Right renal cortex interstitium (tissue), 3 donors: Measurements from ENCODE around the gene IL13. TPM values are rescaled to one million over a fixed set of nuclear protein-coding genes. Genes with fewer than 3 reads are reported as not detected.
"Not testable (repeated sequence)": the region's sequence is repeated elsewhere in the genome, so short reads cannot be mapped to it uniquely, and the experiment has no call there.

Source experiments
- DNase-seq, 3 donors: peaks; one replicate each; pipeline ENCODE4 v3.0.0-alpha.2; 2013; ENCODE audit warnings: low read depth in 3 of 3, low spot score in 2 of 3
- polyA plus RNA-seq, 3 donors: library from polyadenylated mRNA; unstranded; fragments of 120-200 nt; gene quantifications; one replicate each; pipeline ENCODE4 v1.2.1, GENCODE V29; 2013; ENCODE audit not compliant: insufficient read length in 3 of 3

Gene IL13
- polyA plus RNA-seq, 3 donors, result not detected

DNA sequence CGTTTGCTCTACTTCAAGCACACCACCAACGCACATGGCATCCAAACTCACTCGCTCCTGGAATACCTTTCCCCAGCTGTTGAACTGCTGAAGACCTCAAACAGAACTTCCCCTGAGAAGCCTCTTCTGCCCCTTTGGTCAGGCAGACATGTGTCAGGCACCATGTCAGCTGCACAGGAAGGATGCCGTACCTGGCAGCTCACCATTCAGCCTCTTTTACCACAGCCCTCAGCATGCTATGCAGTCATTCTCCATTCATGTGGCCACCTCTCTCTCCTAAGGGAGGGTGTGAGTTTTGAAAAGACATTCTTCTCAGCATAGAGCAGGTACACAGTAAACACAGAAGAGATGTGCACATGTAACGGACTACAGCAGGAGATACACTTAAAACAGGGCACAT lies 30.0 kb downstream of the IL13 start:
- no peak for DNase-seq

DNA sequence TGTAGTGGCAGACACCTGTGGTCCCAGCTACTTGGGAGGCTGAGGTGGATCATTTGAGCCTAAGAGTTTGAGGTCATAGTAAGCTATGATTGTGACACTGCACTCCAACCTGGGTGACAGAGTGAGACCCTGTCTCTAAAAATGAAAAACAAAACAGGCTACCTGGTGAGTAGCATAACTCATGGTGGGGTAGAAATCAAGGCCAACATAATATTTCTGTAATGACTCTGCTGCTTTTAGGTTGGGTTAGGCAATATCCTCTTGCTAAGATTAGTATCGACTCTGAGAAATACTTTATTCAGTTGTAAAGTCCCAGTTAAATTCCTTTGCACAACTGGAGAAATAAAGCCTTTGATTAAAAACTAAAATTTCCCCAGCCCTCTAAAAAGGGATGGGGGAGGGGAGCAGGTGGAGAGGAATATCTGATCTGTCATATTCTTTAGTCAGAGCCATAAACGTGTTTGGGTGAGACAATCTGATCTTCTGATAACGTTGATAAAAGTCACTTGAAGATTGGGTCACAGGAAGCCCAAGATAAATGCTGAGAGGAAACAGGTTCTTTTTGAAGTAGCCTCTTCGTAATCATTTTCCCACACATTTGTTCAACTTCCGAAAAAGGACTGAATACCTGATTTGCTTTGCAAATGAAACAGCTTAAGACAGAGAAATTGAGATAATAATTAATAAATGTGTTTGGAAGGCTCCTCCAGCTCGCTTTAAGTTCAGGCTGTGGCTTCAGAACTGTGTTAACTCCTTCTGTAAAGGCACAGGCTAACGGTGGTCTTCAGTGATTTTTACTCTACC lies 30.8 kb downstream of the IL13 start:
- no peak for DNase-seq

DNA sequence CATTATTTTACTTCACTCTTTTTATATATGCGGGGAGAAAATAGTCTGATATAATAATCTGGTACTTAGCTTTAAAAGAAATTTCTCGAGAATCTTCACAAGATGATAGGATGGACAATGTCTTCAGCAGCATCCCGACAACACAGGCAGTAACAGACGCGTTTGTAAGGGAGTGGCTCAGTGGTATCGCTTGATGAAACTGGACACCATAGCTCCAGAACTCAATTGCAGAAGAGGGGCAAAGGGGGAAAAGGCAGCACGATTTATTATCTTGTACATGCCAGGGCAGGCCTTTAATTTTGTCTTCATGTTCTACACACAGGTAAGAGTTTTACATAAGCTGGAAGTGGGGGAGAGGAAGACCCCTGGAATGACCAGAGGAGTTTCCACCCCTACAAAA lies 31.5 kb downstream of the IL13 start:
- DNase-seq, result no peak

DNA sequence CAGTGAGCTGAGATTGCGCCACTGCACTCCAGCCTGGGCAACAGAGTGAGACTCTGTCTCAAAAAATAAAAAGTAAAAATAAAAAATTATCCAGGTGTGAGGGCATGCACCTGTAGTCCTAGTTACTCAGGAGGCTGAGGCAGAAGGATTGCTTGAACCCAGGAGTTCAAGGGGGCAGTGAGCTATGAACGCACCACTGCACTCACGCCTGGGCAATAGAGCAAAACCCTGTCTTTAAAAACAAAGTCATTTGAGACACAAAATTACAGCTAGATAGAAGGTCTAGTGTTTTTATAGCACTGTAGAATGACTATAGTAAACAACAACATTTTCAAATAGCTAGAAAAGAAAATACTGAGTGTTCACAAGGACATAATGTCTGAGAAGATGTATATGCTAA lies 32.2 kb downstream of the IL13 start:
- DNase-seq, result no peak

DNA sequence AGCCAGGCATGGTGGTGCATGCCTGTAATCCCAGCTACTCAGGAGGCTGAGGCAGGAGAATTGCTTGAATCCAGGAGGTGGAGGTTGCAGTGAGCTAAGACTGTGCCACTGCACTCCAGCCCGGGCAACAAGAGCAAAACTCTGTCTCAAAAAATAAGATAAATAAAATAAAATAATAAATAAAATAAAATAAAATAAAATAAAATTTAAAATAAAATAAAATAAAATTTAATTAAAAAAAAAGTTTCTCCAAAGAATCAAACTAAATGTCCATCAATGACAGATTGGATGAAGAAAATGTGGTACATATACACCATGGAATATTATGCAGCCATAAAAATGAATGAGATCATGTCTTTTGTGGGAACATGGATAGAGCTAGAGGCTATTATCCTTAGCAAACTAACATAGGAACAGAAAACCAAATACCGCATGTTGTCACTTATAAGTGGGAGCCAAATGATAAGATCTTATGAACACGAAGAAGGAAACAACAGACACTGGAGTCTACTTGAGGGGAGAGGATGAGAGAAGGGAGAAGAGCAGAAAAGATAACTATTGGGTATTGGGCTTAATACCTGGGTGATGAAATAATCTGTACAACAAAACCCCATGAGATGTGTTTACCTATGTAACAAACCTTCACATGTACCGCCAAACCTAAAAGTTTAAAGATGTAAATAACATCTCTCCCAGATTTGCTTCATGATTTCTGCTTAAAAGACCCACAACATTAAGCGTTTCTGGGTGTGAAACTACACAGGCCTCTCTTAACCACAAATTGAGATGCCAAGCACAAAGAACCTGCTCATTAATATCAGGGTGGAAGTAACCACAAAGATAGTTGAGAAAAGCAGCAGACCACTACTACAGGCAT lies 34.0 kb downstream of the IL13 start:
- DNase-seq, result not testable (repeated sequence)

DNA sequence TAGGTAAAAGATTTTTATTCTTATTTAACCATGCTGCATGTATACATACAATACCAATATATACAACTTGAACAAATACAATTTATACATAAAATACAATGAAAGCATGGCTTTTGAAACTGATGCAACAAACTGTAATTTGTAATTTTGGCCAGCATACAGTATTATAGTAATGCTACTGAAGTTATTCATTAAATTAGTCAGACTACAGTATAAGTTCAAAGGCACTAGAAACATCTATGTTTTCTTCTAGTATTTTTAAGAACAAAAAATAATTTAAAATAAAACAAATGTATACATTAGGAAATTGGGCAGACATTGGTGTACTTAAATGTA lies 34.6 kb downstream of the IL13 start:
- DNase-seq, result no peak

DNA sequence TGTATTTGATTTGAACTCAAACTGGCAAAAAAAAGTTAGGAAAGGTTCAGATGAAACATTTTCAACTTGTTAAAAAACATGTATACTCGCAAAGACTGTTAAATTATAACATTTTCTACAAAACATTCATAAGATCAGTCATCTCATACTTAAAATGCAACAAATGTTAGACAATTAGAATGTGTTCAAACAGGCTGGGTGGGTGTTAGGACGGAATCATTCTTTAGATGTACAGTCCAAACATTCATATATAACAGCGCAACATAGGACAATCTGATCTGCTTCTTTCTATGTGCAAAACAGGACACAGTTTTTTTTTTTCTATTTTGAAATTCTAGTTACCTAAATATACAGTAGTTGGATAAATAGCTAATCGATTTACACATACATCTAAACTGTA lies 38.0 kb downstream of the IL13 start:
- DNase-seq, result no peak

DNA sequence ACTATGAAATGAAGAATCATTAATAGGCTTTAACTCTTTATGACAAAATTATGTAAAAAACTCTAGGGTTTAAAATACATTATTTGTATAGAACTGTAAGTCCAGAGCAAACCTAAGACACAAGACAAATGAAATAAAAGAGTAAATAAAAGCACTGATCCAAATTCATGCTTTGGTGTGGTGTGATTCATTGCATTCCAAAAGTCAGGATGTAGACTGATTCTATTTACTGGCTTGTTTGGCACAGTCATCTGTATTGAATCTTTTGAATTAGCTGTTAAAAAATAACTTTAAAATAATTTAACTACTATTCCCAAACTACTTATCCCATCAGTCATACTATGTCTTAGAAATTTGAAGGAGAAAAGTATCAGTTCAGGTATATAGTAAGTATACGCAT lies 46.9 kb downstream of the IL13 start:
- DNase-seq, result no peak

DNA sequence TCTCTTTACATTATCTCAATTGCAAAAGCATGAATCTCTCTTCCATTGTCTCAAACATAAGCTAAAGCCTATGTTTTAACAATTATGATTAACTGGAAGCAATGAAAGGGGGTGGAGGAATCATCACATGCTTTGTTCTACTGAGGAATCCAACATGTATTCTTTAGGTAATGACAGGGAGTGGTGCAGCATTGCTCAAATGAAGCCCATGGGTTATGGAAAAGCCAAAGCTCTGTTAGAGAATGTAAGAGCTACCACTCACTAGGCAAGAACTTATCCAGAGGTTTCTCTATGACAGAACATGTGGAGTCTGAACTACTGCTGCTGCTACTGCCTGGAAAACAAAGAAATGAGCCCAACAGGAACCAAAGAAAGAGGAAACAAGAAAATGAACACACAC lies 50.7 kb downstream of the IL13 start:
- no peak for DNase-seq

Other genes with a start within 250 kb of the IL13 start
- 10 to 100 TPM; 15.1 to 21.4 (median 18.2) TPM for gene IRF1, start 167.4 kb upstream of the IL13 start, polyA plus RNA-seq
- not detected for gene IL5, start 114.7 kb upstream of the IL13 start, polyA plus RNA-seq
- 10 to 100 TPM; 50.5 to 52.6 (median 52.4) TPM for gene RAD50, start 101.2 kb upstream of the IL13 start, polyA plus RNA-seq
- not detected for gene IL4, start 15.8 kb downstream of the IL13 start, polyA plus RNA-seq
- 10 to 100 TPM; 22.2 to 25.4 (median 23.5) TPM for gene KIF3A, start 79.4 kb downstream of the IL13 start, polyA plus RNA-seq
- gene CCNI2, start 89.3 kb downstream of the IL13 start, polyA plus RNA-seq, result 1 to 10 TPM; 2.6 to 4.2 (median 3.0) TPM
- gene SEPTIN8, start 119.1 kb downstream of the IL13 start, polyA plus RNA-seq, result 10 to 100 TPM; 71.8 to 78.7 (median 78.5) TPM
- 1 to 10 TPM; 4.2 to 4.5 (median 4.3) TPM for gene SOWAHA, start 155.1 kb downstream of the IL13 start, polyA plus RNA-seq
- gene SHROOM1, start 172.5 kb downstream of the IL13 start, polyA plus RNA-seq, result 10 to 100 TPM; 10.8 to 19.7 (median 11.6) TPM
- 1 to 10 TPM; 1.5 to 2.0 (median 1.7) TPM for gene GDF9, start 208.3 kb downstream of the IL13 start, polyA plus RNA-seq
- 100 to 1,000 TPM; 171 to 198 (median 186) TPM for gene UQCRQ, start 208.5 kb downstream of the IL13 start, polyA plus RNA-seq
- 1 to 10 TPM; 3.5 to 7.6 (median 3.7) TPM for gene LEAP2, start 215.5 kb downstream of the IL13 start, polyA plus RNA-seq